HG02884 (cell line): Measurements from ENCODE around the gene MRPS15.

Experiments used
- ATAC-seq: cut with Tn5 transposase; IDR thresholded peaks from one replicate; pipeline ENCODE4 v1.9.1; 2021; ENCODE audit warnings: mild to moderate bottlenecking, moderate library complexity; ENCODE audit not compliant: unreplicated experiment

MRPS15 gene

GRCh38 chr1:36463463-36463802 is 751 bp downstream of the MRPS15 start:
- no peak for ATAC-seq

- no peak for ATAC-seq
These were observed 5.3 kb downstream of the MRPS15 start for GRCh38 chr1:36458910-36459309.

- ATAC-seq: no peak
These were observed 6.5 kb downstream of the MRPS15 start for GRCh38 chr1:36457691-36458090.

- ATAC-seq: no peak
These were observed 7.7 kb downstream of the MRPS15 start for GRCh38 chr1:36456391-36456928.

- ATAC-seq: no peak
These were observed 8.8 kb downstream of the MRPS15 start for GRCh38 chr1:36455386-36455785.

- no peak for ATAC-seq
These were observed 10.4 kb downstream of the MRPS15 start for GRCh38 chr1:36453600-36454388.

- no peak for ATAC-seq
These were observed 11.1 kb downstream of the MRPS15 start for GRCh38 chr1:36453051-36453450.

GRCh38 chr1:36450919-36451305 is 13.3 kb downstream of the MRPS15 start:
- no peak for ATAC-seq

- peak; percentile 95 for ATAC-seq
These were observed 13.8 kb downstream of the MRPS15 start, which contains the start of gene OSCP1 for GRCh38 chr1:36450270-36450918. Gene OSCP1, minus strand, starts transcription at chr1:36450451. Its CDS starts 82 bp downstream, at chr1:36450369.

- no peak for ATAC-seq
These were observed 15.6 kb downstream of the MRPS15 start for GRCh38 chr1:36448530-36449056.

GRCh38 chr1:36447450-36447849 is 16.7 kb downstream of the MRPS15 start:
- ATAC-seq: no peak

GRCh38 chr1:36446746-36447145 is 17.4 kb downstream of the MRPS15 start:
- ATAC-seq: no peak

GRCh38 chr1:36446271-36446670 is 17.9 kb downstream of the MRPS15 start:
- no peak for ATAC-seq

- ATAC-seq: no peak
These were observed 20.9 kb downstream of the MRPS15 start for GRCh38 chr1:36443297-36443696.

GRCh38 chr1:36442337-36442736 is 21.8 kb downstream of the MRPS15 start:
- ATAC-seq: no peak

- no peak for ATAC-seq
These were observed 23.5 kb downstream of the MRPS15 start for GRCh38 chr1:36440646-36441045.

- no peak for ATAC-seq
These were observed 24.1 kb downstream of the MRPS15 start for GRCh38 chr1:36440044-36440443.

- ATAC-seq: no peak
These were observed 25.5 kb downstream of the MRPS15 start for GRCh38 chr1:36438715-36439114.

- no peak for ATAC-seq
These were observed 27.4 kb downstream of the MRPS15 start for GRCh38 chr1:36436821-36437220.

- ATAC-seq: no peak
These were observed 31.1 kb downstream of the MRPS15 start for GRCh38 chr1:36433102-36433501.

- ATAC-seq: no peak
These were observed 31.6 kb downstream of the MRPS15 start for GRCh38 chr1:36432616-36433015.

- ATAC-seq: no peak
These were observed 38.4 kb downstream of the MRPS15 start for GRCh38 chr1:36425791-36426190.
